H9 (cell line): ENCODE results near the gene NRG2. TPM values are rescaled to one million over a fixed set of nuclear protein-coding genes. Genes with fewer than 3 reads are reported as not detected.
A peak's percentile ranks its signal among the peaks of the same experiment; 100 is the strongest.

Experiments used
- DNase-seq: peaks from one replicate; pipeline ENCODE4 v3.0.0-alpha.2; 2017
- H2AFZ ChIP-seq: one replicate; pipeline ENCODE4 v1.6.1; 2013; ENCODE audit warnings: mild to moderate bottlenecking, low read length, control low read depth, moderate library complexity
- H2AK5ac ChIP-seq: 2 replicates; pipeline ENCODE4 v1.6.1; 2013; ENCODE audit warnings: low read length, control low read depth, mixed read lengths; ENCODE audit not compliant: insufficient read length
- H2BK120ac ChIP-seq: one replicate; pipeline ENCODE4 v1.6.1; 2013; ENCODE audit warnings: low read depth, mild to moderate bottlenecking, low read length, control low read depth, inconsistent platforms; ENCODE audit not compliant: poor library complexity, severe bottlenecking
- H2BK12ac ChIP-seq: 2 replicates; pipeline ENCODE4 v1.6.1; 2013; ENCODE audit warnings: low read length, control low read depth, mixed read lengths, low read depth; ENCODE audit not compliant: insufficient read length
- H2BK15ac ChIP-seq: 2 replicates; pipeline ENCODE4 v1.6.1; 2013; ENCODE audit warnings: low read depth, low read length, control low read depth
- H2BK20ac ChIP-seq: one replicate; pipeline ENCODE4 v1.6.1; 2013; ENCODE audit warnings: low read depth, mild to moderate bottlenecking, low read length, control low read depth, inconsistent platforms; ENCODE audit not compliant: poor library complexity, severe bottlenecking
- H2BK5ac ChIP-seq: 2 replicates; pipeline ENCODE4 v1.6.1; 2013; ENCODE audit warnings: low read length, control low read depth, mixed read lengths; ENCODE audit not compliant: insufficient read length
- H3K14ac ChIP-seq: 2 replicates; pipeline ENCODE4 v1.6.1; 2013; ENCODE audit warnings: low read length, control low read depth; ENCODE audit not compliant: insufficient read depth
- H3K18ac ChIP-seq: 2 replicates; pipeline ENCODE4 v1.6.1; 2013; ENCODE audit warnings: low read depth, mild to moderate bottlenecking, mixed read lengths, low read length, control low read depth; ENCODE audit not compliant: insufficient read length
- H3K23ac ChIP-seq: 2 replicates; pipeline ENCODE4 v1.6.1; 2013; ENCODE audit warnings: low read length, control low read depth, mixed read lengths, low read depth; ENCODE audit not compliant: insufficient read length
- H3K23me2 ChIP-seq: 2 replicates; pipeline ENCODE4 v1.6.1; 2013; ENCODE audit warnings: low read depth, mild to moderate bottlenecking, mixed read lengths, low read length, control low read depth; ENCODE audit not compliant: insufficient read length, poor library complexity, severe bottlenecking
- H3K27ac ChIP-seq: 2 replicates; pipeline ENCODE4 v1.5.1; 2013; ENCODE audit warnings: low read length, control low read depth, mixed read lengths, low read depth; ENCODE audit not compliant: insufficient read length
- H3K27me3 ChIP-seq: 2 replicates; pipeline ENCODE4 v1.6.1; 2013; ENCODE audit warnings: low read length, control low read depth, inconsistent platforms; ENCODE audit not compliant: insufficient read depth
- H3K4ac ChIP-seq: 2 replicates; pipeline ENCODE4 v1.6.1; 2013; ENCODE audit warnings: low read depth, mild to moderate bottlenecking, control low read depth, inconsistent platforms, low read length, moderate library complexity
- H3K4me1 ChIP-seq: 2 replicates; pipeline ENCODE4 v1.6.1; 2013; ENCODE audit warnings: low read length, control low read depth, inconsistent platforms; ENCODE audit not compliant: insufficient read depth
- H3K4me2 ChIP-seq: 2 replicates; pipeline ENCODE4 v1.6.1; 2013; ENCODE audit warnings: low read length, control low read depth, mixed read lengths; ENCODE audit not compliant: insufficient read length, insufficient read depth
- H3K56ac ChIP-seq: 2 replicates; pipeline ENCODE4 v1.6.1; 2013; ENCODE audit warnings: low read depth, mild to moderate bottlenecking, mixed read lengths, low read length, control low read depth; ENCODE audit not compliant: insufficient read length
- H3K79me1 ChIP-seq: 2 replicates; pipeline ENCODE4 v1.6.1; 2013; ENCODE audit warnings: low read depth, mild to moderate bottlenecking, moderate library complexity, low read length, control low read depth, inconsistent platforms; ENCODE audit not compliant: insufficient read depth, poor library complexity, severe bottlenecking
- H3K79me2 ChIP-seq: 2 replicates; pipeline ENCODE4 v1.6.1; 2013; ENCODE audit warnings: low read length, control low read depth, inconsistent platforms; ENCODE audit not compliant: insufficient read depth
- H3K9ac ChIP-seq: 2 replicates; pipeline ENCODE4 v1.6.1; 2013; ENCODE audit warnings: low read length, control low read depth, mixed read lengths; ENCODE audit not compliant: insufficient read length; ENCODE audit errors: extremely low read depth
- H3K9me3 ChIP-seq: one replicate; pipeline ENCODE4 v1.6.1; 2013; ENCODE audit warnings: low read depth, low read length, inconsistent platforms; ENCODE audit not compliant: control insufficient read depth
- H3T11ph ChIP-seq: one replicate; pipeline ENCODE4 v1.6.1; 2013; ENCODE audit warnings: mild to moderate bottlenecking, low read length, control low read depth, inconsistent platforms
- H4K20me1 ChIP-seq: one replicate; pipeline ENCODE4 v1.6.1; 2013; ENCODE audit not compliant: control insufficient read depth, insufficient read length, insufficient read depth
- H4K5ac ChIP-seq: 2 replicates; pipeline ENCODE4 v1.6.1; 2013; ENCODE audit warnings: low read depth, mild to moderate bottlenecking, mixed read lengths, low read length, control low read depth; ENCODE audit not compliant: insufficient read length
- H4K8ac ChIP-seq: replicated peaks from 2 replicates; pipeline ENCODE4 v1.6.1; 2013; ENCODE audit warnings: low read length, control low read depth, mixed read lengths, low read depth; ENCODE audit not compliant: insufficient read length
- H4K91ac ChIP-seq: 2 replicates; pipeline ENCODE4 v1.6.1; 2013; ENCODE audit warnings: low read depth, mild to moderate bottlenecking, moderate library complexity, mixed read lengths, low read length, control low read depth; ENCODE audit not compliant: insufficient read length
- H3K27ac Mint-ChIP-seq, 3 experiments: 2 replicates in 2 of 3; 3 replicates in 1 of 3; pipeline ENCODE4 v1.8.0; 2020 to 2021; ENCODE audit warnings: mixed read lengths in 3 of 3, mild to moderate bottlenecking in 1 of 3, moderate library complexity in 1 of 3
- H3K27me3 Mint-ChIP-seq: 2 replicates; pipeline ENCODE4 v1.8.0; 2021; ENCODE audit warnings: low read depth, mild to moderate bottlenecking, moderate library complexity, mixed read lengths
- H3K36me3 Mint-ChIP-seq, 3 experiments: 2 replicates in 2 of 3; 3 replicates in 1 of 3; pipeline ENCODE4 v1.8.0; 2020 to 2021; ENCODE audit warnings: low read depth in 3 of 3, mixed read lengths in 3 of 3; ENCODE audit not compliant: insufficient read depth in 1 of 3
- H3K4me1 Mint-ChIP-seq, 2 experiments: 2 replicates each; pipeline ENCODE4 v1.8.0; 2020; ENCODE audit warnings: mixed read lengths in 2 of 2
- H3K4me3 Mint-ChIP-seq, 2 experiments: 2 replicates in 1 of 2; 3 replicates in 1 of 2; pipeline ENCODE4 v1.8.0; 2020 to 2021; ENCODE audit warnings: mild to moderate bottlenecking in 2 of 2, mixed read lengths in 2 of 2, moderate library complexity in 1 of 2
- H3K9me3 Mint-ChIP-seq, 2 experiments: 2 replicates in 1 of 2; 3 replicates in 1 of 2; pipeline ENCODE4 v1.8.0; 2020; ENCODE audit warnings: mild to moderate bottlenecking in 2 of 2, mixed read lengths in 2 of 2, moderate library complexity in 1 of 2
- CTCF ChIP-seq: fragments of 200-600 bp; sonication (generic); conservative IDR thresholded peaks from 3 replicates; pipeline ENCODE4 v1.8.0; 2021; ENCODE audit warnings: antibody characterized with exemption, mild to moderate bottlenecking
- WGBS: extraction: QIAGEN DNeasy Blood & Tissue Kit; methylation state at CpG from one replicate; pipeline ENCODE4 v1.1.7; 2013; ENCODE audit warnings: missing lambda C conversion rate, low lambda C conversion rate, mixed read lengths; ENCODE audit not compliant: insufficient read length; ENCODE audit errors: extremely low coverage; 5-methylcytosine and 5-hydroxymethylcytosine counted together
- total RNA-seq: library from RNA; stranded (reverse); gene quantifications from 2 replicates; pipeline ENCODE4 v1.2.1, GENCODE V29; 2021

NRG2 gene
- total RNA-seq, 1 experiment from 2014 or later = not detected

DNA sequence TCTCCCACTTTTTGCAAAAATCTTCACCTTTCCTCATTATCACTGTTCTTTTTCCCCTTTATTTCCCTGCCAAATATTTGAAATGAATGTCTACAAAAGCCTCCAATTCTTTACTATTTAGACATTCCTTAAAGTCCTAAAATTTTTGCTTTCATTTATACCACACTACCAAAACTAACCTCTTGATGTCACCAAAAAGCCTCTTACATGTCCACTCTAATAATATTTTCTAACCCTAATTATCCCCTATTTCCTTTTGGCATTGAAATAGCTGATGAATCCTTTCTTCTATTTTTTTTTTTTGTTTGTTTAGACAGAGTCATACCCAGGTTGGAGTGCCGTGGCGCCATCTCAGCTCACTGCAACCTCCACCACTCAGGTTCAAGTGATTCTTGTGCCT is 32.3 kb upstream of the NRG2 start:
- Histone ChIP-seq H3K56ac (no peak overlapping the region), H4K20me1 (no peaks in the 10 kb centered on the region), H3K27ac (no peak overlapping the region), H3K79me2 (no peaks in the 10 kb centered on the region), H2BK5ac (no peak overlapping the region), H2BK20ac (no peak overlapping the region), H4K91ac (no peak overlapping the region), H3K18ac (no peak overlapping the region), H4K5ac (no peak overlapping the region), H3K14ac (no peak overlapping the region), H3K23me2 (no peaks in the 10 kb centered on the region), H3K27me3 (no peaks in the 10 kb centered on the region), H3T11ph (no peak overlapping the region), H3K9ac (no peak overlapping the region), H4K8ac (no peak overlapping the region), H3K4ac (no peak overlapping the region), H3K4me1 (no peaks in the 10 kb centered on the region), H2AK5ac (no peak overlapping the region), H3K9me3 (no peaks in the 10 kb centered on the region), H2AFZ (no peak overlapping the region), H3K79me1 (no peaks in the 10 kb centered on the region), H2BK15ac (no peak overlapping the region), H3K4me2 (no peak overlapping the region), H3K23ac (no peak overlapping the region), H2BK12ac (no peak overlapping the region), H2BK120ac (no peak overlapping the region)
- H3K36me3 Mint-ChIP-seq = no peaks in the 10 kb centered on the region
- H3K4me3 Mint-ChIP-seq = no peak overlapping the region
- TF ChIP-seq CTCF = peak; percentile 41; the same call in 2 of the 3 replicates
- no peak for DNase-seq
- no peak overlapping the region for H3K27ac Mint-ChIP-seq
- no peaks in the 10 kb centered on the region for H3K9me3 Mint-ChIP-seq
- no peaks in the 10 kb centered on the region for H3K4me1 Mint-ChIP-seq
- peaks cover 39% of the 10 kb centered on the region for H3K27me3 Mint-ChIP-seq
- no CpG with 5 or more reads among the region's 2 CpGs for WGBS
